Fibroblast of skin of left biceps (primary cell): Measurements from ENCODE around the gene RBM20.
"Not testable (repeated sequence)": the region's sequence is repeated elsewhere in the genome, so short reads cannot be mapped to it uniquely, and the experiment has no call there.

Experiments used
- DNase-seq, 2 experiments: peaks; one replicate each; pipeline ENCODE4 v3.0.0-alpha.2; 2013; ENCODE audit warnings: low read depth in 2 of 2

Gene RBM20

GRCh38 chr10:110625356-110625894 is 18.7 kb upstream of the RBM20 start:
- no peak for DNase-seq

- no peak for DNase-seq
Observed at GRCh38 chr10:110625951-110626855, 17.9 kb upstream of the RBM20 start.

GRCh38 chr10:110628161-110628560 is 16.0 kb upstream of the RBM20 start:
- DNase-seq, result no peak

GRCh38 chr10:110629680-110630191 is 14.4 kb upstream of the RBM20 start:
- DNase-seq, result no peak

GRCh38 chr10:110631934-110632333 is 12.2 kb upstream of the RBM20 start:
- DNase-seq, result no peak

- DNase-seq, result no peak
Observed at GRCh38 chr10:110632591-110633215, 11.4 kb upstream of the RBM20 start.

GRCh38 chr10:110634527-110635209 is 9.5 kb upstream of the RBM20 start:
- no peak for DNase-seq

GRCh38 chr10:110636572-110636931 is 7.6 kb upstream of the RBM20 start:
- no peak for DNase-seq

- DNase-seq, result no peak
Observed at GRCh38 chr10:110636932-110637557, 7.1 kb upstream of the RBM20 start.

- DNase-seq, result no peak
Observed at GRCh38 chr10:110637558-110638053, 6.5 kb upstream of the RBM20 start.

GRCh38 chr10:110638319-110638718 is 5.8 kb upstream of the RBM20 start:
- no peak for DNase-seq

- not testable (repeated sequence) for DNase-seq
Observed at GRCh38 chr10:110639046-110639445, 5.1 kb upstream of the RBM20 start.

- DNase-seq, result not testable (repeated sequence)
Observed at GRCh38 chr10:110639858-110640257, 4.3 kb upstream of the RBM20 start.

- no peak for DNase-seq
Observed at GRCh38 chr10:110641256-110641655, 2.9 kb upstream of the RBM20 start.

- no peak for DNase-seq
Observed at GRCh38 chr10:110642204-110643034, 1.7 kb upstream of the RBM20 start.

- DNase-seq, result no peak
Observed at GRCh38 chr10:110643035-110643652, 992 bp upstream of the RBM20 start.

- DNase-seq, result no peak
Observed at GRCh38 chr10:110644598-110645462, 694 bp downstream of the RBM20 start.

- no peak for DNase-seq
Observed at GRCh38 chr10:110646417-110647135, 2.4 kb downstream of the RBM20 start.

- no peak for DNase-seq
Observed at GRCh38 chr10:110647136-110647430, 2.9 kb downstream of the RBM20 start.
